Measurements from ENCODE around the gene COG6. TPM values are rescaled to one million over a fixed set of nuclear protein-coding genes. Genes with fewer than 3 reads are reported as not detected.
A peak's percentile ranks its signal among the peaks of the same experiment; 100 is the strongest.

Gene COG6
- total and polyA plus RNA-seq, 2 of the 4 experiments (the other 2 are of a cell fraction): 22.8 to 37.5 TPM

DNA sequence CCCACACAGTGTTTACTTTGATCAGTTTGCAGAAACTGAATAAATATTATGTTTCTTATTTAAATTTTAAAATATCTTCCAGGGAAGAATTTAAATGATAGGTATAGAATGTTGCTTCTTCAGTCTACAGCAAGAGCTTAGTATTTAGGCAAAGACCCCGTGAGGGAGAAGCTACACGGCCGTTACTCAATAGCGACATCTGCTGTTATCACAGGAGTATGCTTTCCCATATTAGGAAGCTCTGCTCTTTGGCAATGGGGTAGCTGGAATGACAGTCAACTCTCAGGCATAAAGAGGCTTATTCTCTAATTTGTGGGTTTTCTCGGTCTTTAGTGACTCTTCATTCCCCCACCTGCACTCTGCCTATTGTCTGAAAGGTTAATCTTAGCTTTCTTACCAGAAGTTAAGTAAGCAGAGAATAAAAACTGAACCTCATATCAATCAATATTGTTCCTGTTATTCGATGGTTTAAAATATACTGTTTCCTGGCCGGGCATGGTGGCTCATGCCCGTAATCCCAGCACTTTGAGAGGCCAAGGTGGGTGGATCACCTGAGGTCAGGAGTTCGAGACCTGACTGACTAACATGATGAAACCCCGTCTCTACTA is 39.3 kb upstream of the COG6 start:
- CTCF ChIA-PET: interaction anchor here (0.5 to 1.3 kb wide), 26 partner anchors 10 to 984 kb away, joined by 3 to 38 read pairs (median 3); no protein-coding TSS in a partner anchor
- no peak overlapping the region for H2BK5ac ChIP-seq (ENCODE audit: low read depth, low read length, poor library complexity, severe bottlenecking)
- TF ChIP-seq, protein P1, sequence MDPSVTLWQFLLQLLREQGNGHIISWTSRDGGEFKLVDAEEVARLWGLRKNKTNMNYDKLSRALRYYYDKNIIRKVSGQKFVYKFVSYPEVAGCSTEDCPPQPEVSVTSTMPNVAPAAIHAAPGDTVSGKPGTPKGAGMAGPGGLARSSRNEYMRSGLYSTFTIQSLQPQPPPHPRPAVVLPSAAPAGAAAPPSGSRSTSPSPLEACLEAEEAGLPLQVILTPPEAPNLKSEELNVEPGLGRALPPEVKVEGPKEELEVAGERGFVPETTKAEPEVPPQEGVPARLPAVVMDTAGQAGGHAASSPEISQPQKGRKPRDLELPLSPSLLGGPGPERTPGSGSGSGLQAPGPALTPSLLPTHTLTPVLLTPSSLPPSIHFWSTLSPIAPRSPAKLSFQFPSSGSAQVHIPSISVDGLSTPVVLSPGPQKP (IDR thresholded peaks at IDR 0.05; ENCODE audit: borderline replicate concordance, low read depth, low read length): no peak
- TF ChIP-seq RCOR1 (IDR thresholded peaks at IDR 0.05; ENCODE audit: insufficient replicate concordance, low read length) (no peak), RAD21 (IDR thresholded peaks at IDR 0.05; ENCODE audit: low read length) (peak; percentile 89), SMC3 (IDR thresholded peaks at IDR 0.05; ENCODE audit: low read depth, low read length) (peak; percentile 95), CEBPB (IDR thresholded peaks at IDR 0.05; ENCODE audit: low read depth, low read length) (no peak; the same call in 1 of the 2 replicates)
- TF ChIP-seq, protein P2, sequence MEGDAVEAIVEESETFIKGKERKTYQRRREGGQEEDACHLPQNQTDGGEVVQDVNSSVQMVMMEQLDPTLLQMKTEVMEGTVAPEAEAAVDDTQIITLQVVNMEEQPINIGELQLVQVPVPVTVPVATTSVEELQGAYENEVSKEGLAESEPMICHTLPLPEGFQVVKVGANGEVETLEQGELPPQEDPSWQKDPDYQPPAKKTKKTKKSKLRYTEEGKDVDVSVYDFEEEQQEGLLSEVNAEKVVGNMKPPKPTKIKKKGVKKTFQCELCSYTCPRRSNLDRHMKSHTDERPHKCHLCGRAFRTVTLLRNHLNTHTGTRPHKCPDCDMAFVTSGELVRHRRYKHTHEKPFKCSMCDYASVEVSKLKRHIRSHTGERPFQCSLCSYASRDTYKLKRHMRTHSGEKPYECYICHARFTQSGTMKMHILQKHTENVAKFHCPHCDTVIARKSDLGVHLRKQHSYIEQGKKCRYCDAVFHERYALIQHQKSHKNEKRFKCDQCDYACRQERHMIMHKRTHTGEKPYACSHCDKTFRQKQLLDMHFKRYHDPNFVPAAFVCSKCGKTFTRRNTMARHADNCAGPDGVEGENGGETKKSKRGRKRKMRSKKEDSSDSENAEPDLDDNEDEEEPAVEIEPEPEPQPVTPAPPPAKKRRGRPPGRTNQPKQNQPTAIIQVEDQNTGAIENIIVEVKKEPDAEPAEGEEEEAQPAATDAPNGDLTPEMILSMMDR (conservative IDR thresholded peaks at IDR 0.05; ENCODE audit: low read depth, low read length): peak; percentile 93
- no peaks in the 10 kb centered on the region for H3K4me1 ChIP-seq (ENCODE audit: control insufficient read depth, insufficient read depth, low read length)
- POLR2A ChIA-PET (ENCODE audit: unreplicated experiment): no interaction called here
- H3K79me1 ChIP-seq (ENCODE audit: low read depth in 1 of 2, low read length in 2 of 2): no peaks in the 10 kb centered on the region
- no peak overlapping the region for H3K14ac ChIP-seq (replicated peaks; ENCODE audit: low read depth, low read length)
- no peak overlapping the region for H3K4ac ChIP-seq (ENCODE audit: low read depth, low read length)
- H3K9me3 ChIP-seq (ENCODE audit: control insufficient read depth, insufficient read depth, low read length): no peaks in the 10 kb centered on the region
- peaks cover 4% of the 10 kb centered on the region; the same call in 1 of the 2 replicates for H3K27me3 ChIP-seq (ENCODE audit: control insufficient read depth, insufficient read depth, low read length)
- no peak overlapping the region for H3K23ac ChIP-seq (ENCODE audit: low read depth, low read length)
- no peak overlapping the region for H2BK120ac ChIP-seq (ENCODE audit: low read depth, low read length)
- H2AFZ ChIP-seq (replicated peaks; ENCODE audit: low read length, poor library complexity): no peak overlapping the region
- H3K9ac ChIP-seq (ENCODE audit: low read depth, low read length): no peak overlapping the region
- no peak overlapping the region for H3K4me2 ChIP-seq (ENCODE audit: low read depth, low read length)
- no peak overlapping the region for H2BK15ac ChIP-seq (ENCODE audit: low read depth, low read length)
- intact Hi-C loops (cut with micrococcal nuclease): loop anchor here (1.0 to 5.0 kb wide), 4 partner anchors 353 to 644 kb away; no protein-coding TSS in a partner anchor
- no peak overlapping the region for H4K5ac ChIP-seq (ENCODE audit: low read depth, low read length)
- H2AK9ac ChIP-seq (replicated peaks; ENCODE audit: low read depth, low read length, poor library complexity): no peak overlapping the region
- no peaks in the 10 kb centered on the region for H3K9me1 ChIP-seq (ENCODE audit: insufficient read depth, low read length)
- no CpG with 5 or more reads among the region's 10 CpGs for WGBS, 2 experiments (ENCODE audit: extremely low coverage in 2 of 2, insufficient read length in 1 of 2)
- no peak overlapping the region for H3K56ac ChIP-seq (ENCODE audit: extremely low read depth, insufficient read depth, low read length)
- dilution Hi-C loops (cut with HindIII; ENCODE audit: low sequenced_read_pairs, unreplicated experiment): no loop called here
- ATAC-seq (ENCODE audit: low read depth) (peak; percentile 92), DNase-seq (peak; percentile 68)
- no peak overlapping the region for H4K8ac ChIP-seq (ENCODE audit: low read depth in 2 of 2, low read length in 2 of 2)
- BruUV-seq (replicated peaks): no TSS peak
- H3K4me3 ChIP-seq (ENCODE audit: insufficient read depth, low read depth, low read length): no peak overlapping the region
- H3K36me3 ChIP-seq (ENCODE audit: control insufficient read depth, insufficient read depth, low read length): no peaks in the 10 kb centered on the region
- H2BK20ac ChIP-seq (ENCODE audit: low read depth, low read length): no peak overlapping the region
- H3K27ac ChIP-seq (ENCODE audit: insufficient read depth, low read length): no peak overlapping the region
- no peak overlapping the region for H3K18ac ChIP-seq (ENCODE audit: low read depth, low read length)
- in situ Hi-C loops (cut with MboI; ENCODE audit: low sequenced_read_pairs): loop anchor here (5.0 kb wide), 1 partner anchor 564 kb away; no protein-coding TSS in a partner anchor
- no peak overlapping the region for H4K91ac ChIP-seq (ENCODE audit: insufficient read depth, low read depth, low read length)
- H4K20me1 ChIP-seq (ENCODE audit: insufficient read depth, low read length): no peaks in the 10 kb centered on the region
- H2AK5ac ChIP-seq (ENCODE audit: low read depth, low read length): no peak overlapping the region

All from IMR-90 (cell line).